Type B pancreatic cell (in vitro differentiated cells): ENCODE data around the gene KIF4A. TPM values are rescaled to one million over a fixed set of nuclear protein-coding genes. Genes with fewer than 3 reads are reported as not detected.
"Not testable (repeated sequence)": the region's sequence is repeated elsewhere in the genome, so short reads cannot be mapped to it uniquely, and the experiment has no call there.

Experiments
- DNase-seq: peaks from one replicate; pipeline ENCODE4 v3.0.0; 2021; ENCODE audit warnings: mixed read lengths; ENCODE audit not compliant: unreplicated experiment; ENCODE audit errors: extremely low spot score
- H3K27ac Mint-ChIP-seq: 2 replicates; pipeline ENCODE4 v1.8.0; 2021; ENCODE audit warnings: mild to moderate bottlenecking, mixed read lengths
- H3K27me3 Mint-ChIP-seq: 2 replicates; pipeline ENCODE4 v1.8.0; 2021; ENCODE audit warnings: mixed read lengths
- H3K36me3 Mint-ChIP-seq: 2 replicates; pipeline ENCODE4 v1.8.0; 2021; ENCODE audit warnings: mixed read lengths
- H3K4me1 Mint-ChIP-seq: one replicate; pipeline ENCODE4 v1.8.0; 2021; ENCODE audit warnings: mixed read lengths; ENCODE audit not compliant: unreplicated experiment
- H3K4me3 Mint-ChIP-seq: 2 replicates; pipeline ENCODE4 v1.8.0; 2021; ENCODE audit warnings: mild to moderate bottlenecking, mixed read lengths
- H3K9me3 Mint-ChIP-seq: 2 replicates; pipeline ENCODE4 v1.8.0; 2021; ENCODE audit warnings: mixed read lengths
- CTCF ChIP-seq: fragments of 200-600 bp; sonication (generic); conservative IDR thresholded peaks from 2 replicates; pipeline ENCODE4 v1.5.0; 2021; ENCODE audit warnings: antibody characterized with exemption, mild to moderate bottlenecking
- total RNA-seq: library from RNA; stranded (reverse); gene quantifications from 2 replicates; pipeline ENCODE4 v1.2.1, GENCODE V29; 2021; ENCODE audit warnings: low replicate concordance

KIF4A gene
- total RNA-seq, 1 donor from 2014 or later, result 29.8 TPM

- TF ChIP-seq CTCF, result no peak
- Mint-ChIP-seq H3K36me3 (no peaks in the 10 kb centered on the region), H3K4me3 (no peak overlapping the region), H3K4me1 (no peaks in the 10 kb centered on the region), H3K27me3 (no peaks in the 10 kb centered on the region), H3K27ac (no peak overlapping the region), H3K9me3 (no peaks in the 10 kb centered on the region)
- no peak for DNase-seq
These were observed 41.3 kb downstream of the KIF4A start for GRCh38 chrX:70331161-70331560.

DNA sequence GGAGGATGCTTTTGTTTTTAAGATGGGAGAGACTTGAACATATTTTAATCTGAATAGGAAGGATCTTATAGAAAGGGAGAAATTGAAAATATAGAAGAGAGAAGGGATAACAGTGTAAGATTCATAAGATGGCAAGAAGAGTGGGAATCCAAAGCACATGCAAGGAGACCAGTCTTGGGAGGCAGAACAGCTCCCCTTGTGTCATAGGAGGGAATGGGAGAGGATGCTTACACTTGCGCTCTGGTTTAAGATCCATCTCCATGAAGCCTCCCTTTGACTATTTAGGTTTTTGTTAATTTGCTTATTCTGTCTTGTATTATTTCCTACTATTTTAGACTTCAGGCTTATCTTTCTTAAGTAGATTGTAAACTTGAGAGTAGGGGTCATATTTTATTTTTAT lies 42.7 kb downstream of the KIF4A start:
- DNase-seq, result no peak
- no peak overlapping the region for H3K27ac Mint-ChIP-seq
- no peaks in the 10 kb centered on the region for H3K27me3 Mint-ChIP-seq
- no peaks in the 10 kb centered on the region for H3K9me3 Mint-ChIP-seq
- H3K4me1 Mint-ChIP-seq, result no peaks in the 10 kb centered on the region
- peak; percentile 49 for TF ChIP-seq CTCF
- H3K36me3 Mint-ChIP-seq, result no peaks in the 10 kb centered on the region
- H3K4me3 Mint-ChIP-seq, result no peak overlapping the region

GRCh38 chrX:70336767-70337166 lies 46.9 kb downstream of the KIF4A start:
- no peak for TF ChIP-seq CTCF
- DNase-seq, result no peak
- no peaks in the 10 kb centered on the region for H3K4me1 Mint-ChIP-seq
- H3K36me3 Mint-ChIP-seq, result no peaks in the 10 kb centered on the region
- no peaks in the 10 kb centered on the region for H3K9me3 Mint-ChIP-seq
- H3K27me3 Mint-ChIP-seq, result no peaks in the 10 kb centered on the region
- no peak overlapping the region for H3K4me3 Mint-ChIP-seq
- no peak overlapping the region for H3K27ac Mint-ChIP-seq

DNA sequence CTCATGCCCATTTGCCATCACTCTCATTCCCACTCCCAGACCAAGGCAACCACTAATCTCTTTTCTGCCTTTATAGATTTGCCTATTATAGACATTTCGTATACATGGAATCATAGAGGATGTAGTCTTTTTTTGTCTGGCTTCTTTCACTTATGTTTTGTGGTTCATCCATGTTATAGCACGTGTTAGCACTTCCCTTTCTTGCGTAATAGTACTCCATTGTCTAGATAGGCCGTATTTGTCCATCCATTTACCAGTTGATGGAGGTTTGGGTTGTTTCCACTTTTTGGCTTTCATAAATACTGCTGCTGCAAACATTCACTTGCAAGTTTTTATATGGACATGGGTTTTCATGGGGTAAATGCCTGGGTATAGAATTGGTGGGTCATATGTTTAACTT lies 48.4 kb downstream of the KIF4A start:
- H3K36me3 Mint-ChIP-seq, result no peaks in the 10 kb centered on the region
- no peak for DNase-seq
- TF ChIP-seq CTCF, result no peak
- H3K27me3 Mint-ChIP-seq, result no peaks in the 10 kb centered on the region
- no peaks in the 10 kb centered on the region for H3K9me3 Mint-ChIP-seq
- no peaks in the 10 kb centered on the region for H3K4me1 Mint-ChIP-seq
- H3K27ac Mint-ChIP-seq, result no peak overlapping the region
- H3K4me3 Mint-ChIP-seq, result no peak overlapping the region

- H3K27ac Mint-ChIP-seq, result no peak overlapping the region
- H3K4me3 Mint-ChIP-seq, result no peak overlapping the region
- no peak for DNase-seq
- peaks cover 3% of the 10 kb centered on the region for H3K36me3 Mint-ChIP-seq
- no peaks in the 10 kb centered on the region for H3K9me3 Mint-ChIP-seq
- TF ChIP-seq CTCF, result no peak
- H3K27me3 Mint-ChIP-seq, result no peaks in the 10 kb centered on the region
- H3K4me1 Mint-ChIP-seq, result no peaks in the 10 kb centered on the region
These were observed 53.5 kb downstream of the KIF4A start for GRCh38 chrX:70343435-70343834.

DNA sequence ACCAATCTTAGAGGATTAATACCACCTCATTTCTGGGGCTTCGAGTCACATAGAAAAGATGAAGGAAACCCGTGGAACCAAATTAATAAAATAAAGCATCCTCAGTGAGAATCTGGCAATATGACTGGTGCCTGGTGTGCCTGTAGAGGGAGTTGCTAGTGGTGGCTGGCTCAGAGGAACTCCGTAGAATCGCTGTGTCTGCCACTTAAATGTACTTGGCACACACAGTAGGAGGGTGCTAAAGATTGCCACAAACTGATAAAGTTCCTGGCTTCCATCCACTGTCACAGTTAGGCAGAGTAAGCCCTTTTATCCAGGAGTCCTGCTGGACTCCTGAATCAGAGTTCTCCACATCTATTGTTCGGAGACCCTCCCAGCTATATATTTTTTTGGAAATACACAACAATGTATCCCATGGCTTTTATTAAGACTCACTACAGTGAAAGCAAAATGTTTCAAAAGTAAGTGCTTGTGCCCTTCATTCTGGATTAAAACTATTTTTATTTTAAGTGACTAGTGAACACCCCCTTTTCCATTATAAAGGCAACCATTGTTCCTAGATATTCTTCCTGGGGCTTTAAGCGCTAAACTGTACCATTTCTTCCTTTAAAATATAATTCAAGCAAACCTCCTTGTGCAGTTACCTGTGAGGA lies 56.6 kb downstream of the KIF4A start:
- DNase-seq, result no peak
- H3K4me1 Mint-ChIP-seq, result no peaks in the 10 kb centered on the region
- H3K27me3 Mint-ChIP-seq, result no peaks in the 10 kb centered on the region
- peaks cover 13% of the 10 kb centered on the region for H3K36me3 Mint-ChIP-seq
- no peak overlapping the region for H3K4me3 Mint-ChIP-seq
- H3K27ac Mint-ChIP-seq, result no peak overlapping the region
- peaks cover 4% of the 10 kb centered on the region for H3K9me3 Mint-ChIP-seq
- TF ChIP-seq CTCF, result no peak

GRCh38 chrX:70348825-70349224 lies 58.9 kb downstream of the KIF4A start:
- not testable (repeated sequence) for DNase-seq, H3K4me1 Mint-ChIP-seq, H3K27me3 Mint-ChIP-seq, H3K9me3 Mint-ChIP-seq, H3K4me3 Mint-ChIP-seq, H3K27ac Mint-ChIP-seq
- peaks cover 13% of the 10 kb centered on the region for H3K36me3 Mint-ChIP-seq

GRCh38 chrX:70349367-70350125 lies 59.6 kb downstream of the KIF4A start:
- not testable (repeated sequence) for H3K4me1 Mint-ChIP-seq, H3K9me3 Mint-ChIP-seq

More at GRCh38 chrX:70349367-70350125, 59.6 kb downstream of the KIF4A start:
- not testable (repeated sequence) for H3K27me3 Mint-ChIP-seq, H3K4me3 Mint-ChIP-seq, DNase-seq, H3K27ac Mint-ChIP-seq
- H3K36me3 Mint-ChIP-seq, result peaks cover 16% of the 10 kb centered on the region
